SK-N-SH treated with all-trans-retinoic acid at 6 μM for 48 hours (cell line): ENCODE data around the gene EEF1AKMT4.

ENCODE experiments used
- ATAC-seq: fragments of 200-7000 bp; cut with Tn5 transposase; 3 replicates; pipeline ENCODE4 v1.9.1; 2020; ENCODE audit warnings: mild to moderate bottlenecking, moderate library complexity
- BACH2 ChIP-seq: fragments of 250-450 bp; sonication (Bioruptor Pico); IDR thresholded peaks from 2 replicates; pipeline ENCODE4 v1.9.0; 2021; ENCODE audit warnings: mild to moderate bottlenecking, borderline replicate concordance
- ESRRG ChIP-seq: fragments of 250-450 bp; sonication (Bioruptor Pico); IDR thresholded peaks from 2 replicates; pipeline ENCODE4 v1.6.1; 2021; ENCODE audit warnings: mild to moderate bottlenecking
- GLIS3 ChIP-seq: fragments of 250-450 bp; sonication (Bioruptor Pico); IDR thresholded peaks from 2 replicates; pipeline ENCODE4 v1.5.0; 2020; ENCODE audit warnings: mild to moderate bottlenecking, moderate library complexity
- ISL1 ChIP-seq: fragments of 250-450 bp; sonication (Bioruptor Pico); IDR thresholded peaks from 2 replicates; pipeline ENCODE4 v2.1.2; 2022; ENCODE audit warnings: mild to moderate bottlenecking, moderate library complexity
- OSR1 ChIP-seq: fragments of 250-450 bp; sonication (Bioruptor Pico); IDR thresholded peaks from 2 replicates; pipeline ENCODE4 v1.8.0; 2022; ENCODE audit warnings: moderate library complexity, mild to moderate bottlenecking, inconsistent platforms
- PPARA ChIP-seq: fragments of 250-450 bp; sonication (Bioruptor Pico); IDR thresholded peaks from 2 replicates; pipeline ENCODE4 v1.5.0; 2020; ENCODE audit warnings: mild to moderate bottlenecking, borderline replicate concordance
- RARB ChIP-seq: fragments of 250-450 bp; sonication (Bioruptor Pico); IDR thresholded peaks from 2 replicates; pipeline ENCODE4 v1.8.0; 2021; ENCODE audit warnings: mild to moderate bottlenecking, moderate library complexity
- SNAI2 ChIP-seq: fragments of 250-450 bp; sonication (Bioruptor Pico); IDR thresholded peaks from 2 replicates; pipeline ENCODE4 v1.5.0; 2020; ENCODE audit warnings: mild to moderate bottlenecking, moderate library complexity
- TCF4 ChIP-seq: fragments of 250-450 bp; sonication (Bioruptor Pico); IDR thresholded peaks from 2 replicates; pipeline ENCODE4 v1.8.0; 2021; ENCODE audit warnings: mild to moderate bottlenecking, moderate library complexity, borderline replicate concordance
- TOX ChIP-seq: fragments of 250-450 bp; sonication (Bioruptor Pico); IDR thresholded peaks from 2 replicates; pipeline ENCODE4 v1.8.0; 2021; ENCODE audit warnings: mild to moderate bottlenecking, moderate library complexity, borderline replicate concordance
- ZC3H10 ChIP-seq: fragments of 250-450 bp; sonication (Bioruptor Pico); IDR thresholded peaks from 2 replicates; pipeline ENCODE4 v1.5.1; 2021; ENCODE audit warnings: mild to moderate bottlenecking, moderate library complexity
- ZFP3 ChIP-seq: fragments of 250-450 bp; sonication (Bioruptor Pico); IDR thresholded peaks from 2 replicates; pipeline ENCODE4 v1.5.0; 2020; ENCODE audit warnings: mild to moderate bottlenecking, moderate library complexity
- ZFP30 ChIP-seq: fragments of 450-650 bp; formaldehyde crosslinking; IDR thresholded peaks from 2 replicates; pipeline ENCODE4 v1.5.0; 2022; ENCODE audit warnings: mild to moderate bottlenecking, moderate library complexity
- ZNF565 ChIP-seq: fragments of 450-650 bp; formaldehyde crosslinking; conservative IDR thresholded peaks from 2 replicates; pipeline ENCODE4 v1.5.0; 2020; ENCODE audit warnings: low read depth, mild to moderate bottlenecking, moderate library complexity
- ZNF70 ChIP-seq: fragments of 450-650 bp; formaldehyde crosslinking; IDR thresholded peaks from 2 replicates; pipeline ENCODE4 v1.5.0; 2020; ENCODE audit warnings: mild to moderate bottlenecking, moderate library complexity
- ZNF8 ChIP-seq: fragments of 450-650 bp; formaldehyde crosslinking; IDR thresholded peaks from 2 replicates; pipeline ENCODE4 v1.5.0; 2020; ENCODE audit warnings: mild to moderate bottlenecking, moderate library complexity
- TF ChIP-seq, protein P1 (sequence below): fragments of 250-450 bp; sonication (Bioruptor Pico); IDR thresholded peaks from 2 replicates; pipeline ENCODE4 v1.5.1; 2020; ENCODE audit warnings: low read depth, mild to moderate bottlenecking, moderate library complexity
- TF ChIP-seq, protein P2 (sequence below): fragments of 250-450 bp; sonication (Bioruptor Pico); IDR thresholded peaks from 2 replicates; pipeline ENCODE4 v1.8.0; 2020; ENCODE audit warnings: mild to moderate bottlenecking, moderate library complexity, borderline replicate concordance
- TF ChIP-seq, protein P3 (sequence below): fragments of 250-450 bp; sonication (Bioruptor Pico); IDR thresholded peaks from 2 replicates; pipeline ENCODE4 v1.5.0; 2020; ENCODE audit warnings: mild to moderate bottlenecking, moderate library complexity
- TF ChIP-seq, protein P4 (sequence below): fragments of 250-450 bp; sonication (Bioruptor Pico); IDR thresholded peaks from 2 replicates; pipeline ENCODE4 v1.5.1; 2021; ENCODE audit warnings: mild to moderate bottlenecking, moderate library complexity
- TF ChIP-seq, protein P5 (sequence below): fragments of 250-450 bp; sonication (Bioruptor Pico); IDR thresholded peaks from 2 replicates; pipeline ENCODE4 v1.8.0; 2021; ENCODE audit warnings: low read depth, mild to moderate bottlenecking, moderate library complexity, borderline replicate concordance

The EEF1AKMT4 gene

DNA sequence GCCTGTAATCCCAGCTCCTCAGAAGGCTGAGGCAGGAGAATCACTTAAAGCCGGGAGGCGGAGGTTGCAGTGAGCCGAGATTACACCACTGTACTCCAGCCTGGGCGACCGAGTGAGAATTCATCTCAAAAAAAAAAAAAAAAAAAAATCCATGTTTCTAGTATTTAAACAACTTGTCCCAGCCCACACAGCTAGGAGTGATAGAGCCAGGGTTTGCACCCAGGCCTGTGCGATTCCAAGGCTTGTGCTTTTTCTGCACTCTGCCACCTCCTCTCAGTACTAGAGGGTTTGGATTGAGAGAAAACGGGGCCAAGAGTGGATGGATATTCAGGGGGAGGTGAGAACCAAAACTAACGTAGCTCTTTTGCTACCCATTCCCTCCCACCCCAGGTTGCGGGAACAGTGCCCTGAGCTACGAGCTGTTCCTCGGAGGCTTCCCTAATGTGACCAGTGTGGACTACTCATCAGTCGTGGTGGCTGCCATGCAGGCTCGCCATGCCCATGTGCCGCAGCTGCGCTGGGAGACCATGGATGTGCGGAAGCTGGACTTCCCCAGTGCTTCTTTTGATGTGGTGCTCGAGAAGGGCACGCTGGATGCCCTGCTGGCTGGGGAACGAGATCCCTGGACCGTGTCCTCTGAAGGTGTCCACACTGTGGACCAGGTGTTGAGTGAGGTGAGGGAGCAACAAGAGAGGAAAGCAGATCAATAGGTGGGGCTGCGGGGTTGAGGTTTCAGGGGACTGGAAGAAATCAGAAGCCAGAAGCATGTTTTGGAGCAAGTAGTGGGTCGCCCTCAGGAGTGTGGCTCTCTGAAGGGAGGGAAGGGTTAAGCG is 7.8 kb downstream of the EEF1AKMT4 start:
- no peak for ATAC-seq
- no peak for TF ChIP-seq ZC3H10
- TF ChIP-seq, protein P1, sequence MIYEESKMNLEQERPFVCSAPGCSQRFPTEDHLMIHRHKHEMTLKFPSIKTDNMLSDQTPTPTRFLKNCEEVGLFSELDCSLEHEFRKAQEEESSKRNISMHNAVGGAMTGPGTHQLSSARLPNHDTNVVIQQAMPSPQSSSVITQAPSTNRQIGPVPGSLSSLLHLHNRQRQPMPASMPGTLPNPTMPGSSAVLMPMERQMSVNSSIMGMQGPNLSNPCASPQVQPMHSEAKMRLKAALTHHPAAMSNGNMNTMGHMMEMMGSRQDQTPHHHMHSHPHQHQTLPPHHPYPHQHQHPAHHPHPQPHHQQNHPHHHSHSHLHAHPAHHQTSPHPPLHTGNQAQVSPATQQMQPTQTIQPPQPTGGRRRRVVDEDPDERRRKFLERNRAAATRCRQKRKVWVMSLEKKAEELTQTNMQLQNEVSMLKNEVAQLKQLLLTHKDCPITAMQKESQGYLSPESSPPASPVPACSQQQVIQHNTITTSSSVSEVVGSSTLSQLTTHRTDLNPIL (CRISPR knock-in tag) = no peak
- TF ChIP-seq ZFP30 (CRISPR knock-in tag) = no peak
- TF ChIP-seq GLIS3 (CRISPR knock-in tag) = no peak
- no peak for TF ChIP-seq ZNF70 (CRISPR knock-in tag)
- no peak for TF ChIP-seq ZNF8 (CRISPR knock-in tag)
- TF ChIP-seq ESRRG = no peak
- TF ChIP-seq TCF4 (CRISPR knock-in tag) = no peak
- no peak for TF ChIP-seq PPARA (CRISPR knock-in tag)
- TF ChIP-seq ZNF565 (CRISPR knock-in tag) = no peak
- TF ChIP-seq ZFP3 (CRISPR knock-in tag) = no peak
- TF ChIP-seq, protein P2, sequence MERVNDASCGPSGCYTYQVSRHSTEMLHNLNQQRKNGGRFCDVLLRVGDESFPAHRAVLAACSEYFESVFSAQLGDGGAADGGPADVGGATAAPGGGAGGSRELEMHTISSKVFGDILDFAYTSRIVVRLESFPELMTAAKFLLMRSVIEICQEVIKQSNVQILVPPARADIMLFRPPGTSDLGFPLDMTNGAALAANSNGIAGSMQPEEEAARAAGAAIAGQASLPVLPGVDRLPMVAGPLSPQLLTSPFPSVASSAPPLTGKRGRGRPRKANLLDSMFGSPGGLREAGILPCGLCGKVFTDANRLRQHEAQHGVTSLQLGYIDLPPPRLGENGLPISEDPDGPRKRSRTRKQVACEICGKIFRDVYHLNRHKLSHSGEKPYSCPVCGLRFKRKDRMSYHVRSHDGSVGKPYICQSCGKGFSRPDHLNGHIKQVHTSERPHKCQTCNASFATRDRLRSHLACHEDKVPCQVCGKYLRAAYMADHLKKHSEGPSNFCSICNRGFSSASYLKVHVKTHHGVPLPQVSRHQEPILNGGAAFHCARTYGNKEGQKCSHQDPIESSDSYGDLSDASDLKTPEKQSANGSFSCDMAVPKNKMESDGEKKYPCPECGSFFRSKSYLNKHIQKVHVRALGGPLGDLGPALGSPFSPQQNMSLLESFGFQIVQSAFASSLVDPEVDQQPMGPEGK (CRISPR knock-in tag) = no peak
- no peak for TF ChIP-seq SNAI2

DNA sequence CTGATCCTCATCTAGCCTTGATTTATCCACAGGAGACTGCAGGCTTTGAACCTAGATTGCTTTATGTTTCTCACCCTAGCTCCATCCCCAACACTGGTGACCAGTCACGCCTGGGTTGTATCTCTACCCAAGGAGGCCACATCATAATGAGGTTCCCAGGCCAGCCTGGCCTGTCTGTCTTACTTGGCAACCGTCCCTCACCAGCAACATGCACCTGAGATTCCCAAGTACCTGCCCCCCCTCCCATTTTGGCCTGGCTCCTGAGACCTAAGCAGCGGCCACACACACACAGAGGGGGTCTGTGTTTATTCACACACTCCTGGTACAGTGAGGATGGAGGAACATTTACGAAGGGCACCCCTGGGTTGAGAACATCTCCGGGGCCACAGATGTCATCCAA is 9.5 kb downstream of the EEF1AKMT4 start:
- TF ChIP-seq ZNF565 (CRISPR knock-in tag) (no peak), OSR1 (CRISPR knock-in tag) (no peak), ZFP3 (CRISPR knock-in tag) (no peak), BACH2 (no peak), PPARA (CRISPR knock-in tag) (no peak), ZNF8 (CRISPR knock-in tag) (no peak), ZFP30 (CRISPR knock-in tag) (no peak), ISL1 (CRISPR knock-in tag) (no peak), ESRRG (no peak), RARB (CRISPR knock-in tag) (no peak), TOX (no peak), GLIS3 (CRISPR knock-in tag) (no peak), SNAI2 (no peak)
- TF ChIP-seq, protein P1 (CRISPR knock-in tag) = no peak
- TF ChIP-seq, protein P3, sequence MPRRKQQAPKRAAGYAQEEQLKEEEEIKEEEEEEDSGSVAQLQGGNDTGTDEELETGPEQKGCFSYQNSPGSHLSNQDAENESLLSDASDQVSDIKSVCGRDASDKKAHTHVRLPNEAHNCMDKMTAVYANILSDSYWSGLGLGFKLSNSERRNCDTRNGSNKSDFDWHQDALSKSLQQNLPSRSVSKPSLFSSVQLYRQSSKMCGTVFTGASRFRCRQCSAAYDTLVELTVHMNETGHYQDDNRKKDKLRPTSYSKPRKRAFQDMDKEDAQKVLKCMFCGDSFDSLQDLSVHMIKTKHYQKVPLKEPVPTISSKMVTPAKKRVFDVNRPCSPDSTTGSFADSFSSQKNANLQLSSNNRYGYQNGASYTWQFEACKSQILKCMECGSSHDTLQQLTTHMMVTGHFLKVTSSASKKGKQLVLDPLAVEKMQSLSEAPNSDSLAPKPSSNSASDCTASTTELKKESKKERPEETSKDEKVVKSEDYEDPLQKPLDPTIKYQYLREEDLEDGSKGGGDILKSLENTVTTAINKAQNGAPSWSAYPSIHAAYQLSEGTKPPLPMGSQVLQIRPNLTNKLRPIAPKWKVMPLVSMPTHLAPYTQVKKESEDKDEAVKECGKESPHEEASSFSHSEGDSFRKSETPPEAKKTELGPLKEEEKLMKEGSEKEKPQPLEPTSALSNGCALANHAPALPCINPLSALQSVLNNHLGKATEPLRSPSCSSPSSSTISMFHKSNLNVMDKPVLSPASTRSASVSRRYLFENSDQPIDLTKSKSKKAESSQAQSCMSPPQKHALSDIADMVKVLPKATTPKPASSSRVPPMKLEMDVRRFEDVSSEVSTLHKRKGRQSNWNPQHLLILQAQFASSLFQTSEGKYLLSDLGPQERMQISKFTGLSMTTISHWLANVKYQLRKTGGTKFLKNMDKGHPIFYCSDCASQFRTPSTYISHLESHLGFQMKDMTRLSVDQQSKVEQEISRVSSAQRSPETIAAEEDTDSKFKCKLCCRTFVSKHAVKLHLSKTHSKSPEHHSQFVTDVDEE (CRISPR knock-in tag) = no peak
- TF ChIP-seq, protein P4, sequence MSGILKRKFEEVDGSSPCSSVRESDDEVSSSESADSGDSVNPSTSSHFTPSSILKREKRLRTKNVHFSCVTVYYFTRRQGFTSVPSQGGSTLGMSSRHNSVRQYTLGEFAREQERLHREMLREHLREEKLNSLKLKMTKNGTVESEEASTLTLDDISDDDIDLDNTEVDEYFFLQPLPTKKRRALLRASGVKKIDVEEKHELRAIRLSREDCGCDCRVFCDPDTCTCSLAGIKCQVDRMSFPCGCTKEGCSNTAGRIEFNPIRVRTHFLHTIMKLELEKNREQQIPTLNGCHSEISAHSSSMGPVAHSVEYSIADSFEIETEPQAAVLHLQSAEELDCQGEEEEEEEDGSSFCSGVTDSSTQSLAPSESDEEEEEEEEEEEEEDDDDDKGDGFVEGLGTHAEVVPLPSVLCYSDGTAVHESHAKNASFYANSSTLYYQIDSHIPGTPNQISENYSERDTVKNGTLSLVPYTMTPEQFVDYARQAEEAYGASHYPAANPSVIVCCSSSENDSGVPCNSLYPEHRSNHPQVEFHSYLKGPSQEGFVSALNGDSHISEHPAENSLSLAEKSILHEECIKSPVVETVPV = no peak
- no peak for ATAC-seq

DNA sequence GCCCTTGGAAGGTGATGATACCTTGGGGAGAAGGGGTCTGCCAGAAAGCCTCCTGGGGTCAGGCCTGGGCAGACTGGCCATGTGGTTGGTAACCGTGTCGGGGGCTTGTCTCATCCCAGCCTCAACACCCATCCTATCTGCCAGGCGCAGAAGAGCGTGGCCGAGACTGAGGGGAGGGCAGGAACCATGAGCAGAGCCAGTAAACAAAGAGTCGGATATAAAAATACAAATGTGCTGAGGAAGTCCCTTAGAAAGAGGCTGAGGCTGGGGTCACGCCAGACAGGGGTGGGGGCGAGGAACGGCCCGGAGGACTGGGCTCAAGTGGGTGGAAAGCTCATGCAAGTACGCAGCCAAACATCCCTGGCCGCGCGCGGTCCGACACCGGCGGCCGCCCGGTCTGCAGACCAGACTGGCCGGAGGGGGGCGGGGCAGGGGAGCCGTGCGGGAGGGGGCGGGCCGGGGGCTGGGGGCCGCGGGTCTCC is 10.0 kb downstream of the EEF1AKMT4 start:
- no peak for ATAC-seq
- TF ChIP-seq ZC3H10 = no peak
- no peak for TF ChIP-seq PPARA (CRISPR knock-in tag)
- TF ChIP-seq RARB (CRISPR knock-in tag) = no peak
- TF ChIP-seq, protein P5, sequence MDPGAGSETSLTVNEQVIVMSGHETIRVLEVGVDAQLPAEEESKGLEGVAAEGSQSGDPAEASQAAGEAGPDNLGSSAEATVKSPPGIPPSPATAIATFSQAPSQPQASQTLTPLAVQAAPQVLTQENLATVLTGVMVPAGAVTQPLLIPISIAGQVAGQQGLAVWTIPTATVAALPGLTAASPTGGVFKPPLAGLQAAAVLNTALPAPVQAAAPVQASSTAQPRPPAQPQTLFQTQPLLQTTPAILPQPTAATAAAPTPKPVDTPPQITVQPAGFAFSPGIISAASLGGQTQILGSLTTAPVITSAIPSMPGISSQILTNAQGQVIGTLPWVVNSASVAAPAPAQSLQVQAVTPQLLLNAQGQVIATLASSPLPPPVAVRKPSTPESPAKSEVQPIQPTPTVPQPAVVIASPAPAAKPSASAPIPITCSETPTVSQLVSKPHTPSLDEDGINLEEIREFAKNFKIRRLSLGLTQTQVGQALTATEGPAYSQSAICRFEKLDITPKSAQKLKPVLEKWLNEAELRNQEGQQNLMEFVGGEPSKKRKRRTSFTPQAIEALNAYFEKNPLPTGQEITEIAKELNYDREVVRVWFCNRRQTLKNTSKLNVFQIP (CRISPR knock-in tag) = no peak
- no peak for TF ChIP-seq TCF4 (CRISPR knock-in tag)
- TF ChIP-seq, protein P3 (CRISPR knock-in tag) = no peak
- no peak for TF ChIP-seq SNAI2
- TF ChIP-seq BACH2 = no peak
